Measurements from ENCODE around the gene PPP2R2B. TPM values are rescaled to one million over a fixed set of nuclear protein-coding genes. Genes with fewer than 3 reads are reported as not detected.

PPP2R2B gene

GRCh38 chr5:146533260-146533857, 345.2 kb downstream of the PPP2R2B start:
- no peak overlapping the region for H4K8ac ChIP-seq (ENCODE audit: low read depth, low read length)
- no peak overlapping the region for H3K23ac ChIP-seq (ENCODE audit: low read length)
- no peaks in the 10 kb centered on the region for H3K79me2 ChIP-seq (ENCODE audit: control insufficient read depth, insufficient read depth, low read length)
- H4K5ac ChIP-seq (ENCODE audit: low read length): no peak overlapping the region
- no peak overlapping the region for H3K18ac ChIP-seq (ENCODE audit: low read length)
- no peak overlapping the region for H2AK5ac ChIP-seq (ENCODE audit: low read length)
- no CpG with 5 or more reads among the region's 7 CpGs for WGBS (ENCODE audit: extremely low coverage, insufficient coverage, low lambda C conversion rate)
- peak; percentile 84 for DNase-seq
- no peak overlapping the region for H3K27ac ChIP-seq (ENCODE audit: low read depth, low read length)
- H3K27me3 ChIP-seq (ENCODE audit: insufficient read depth, low read length, poor library complexity): no peaks in the 10 kb centered on the region
- no peak overlapping the region for H3K56ac ChIP-seq (ENCODE audit: low read length)
- no peak overlapping the region for H3K4me2 ChIP-seq (ENCODE audit: low read length)
- no peak overlapping the region for H2BK120ac ChIP-seq (ENCODE audit: low read depth, low read length)
- no peaks in the 10 kb centered on the region for H3K36me3 ChIP-seq (ENCODE audit: control insufficient read depth, insufficient read depth, low read length)
- no peak overlapping the region for H2BK5ac ChIP-seq (ENCODE audit: low read length)
- no peak overlapping the region for H3K4ac ChIP-seq (ENCODE audit: low read depth, low read length)
- no peak overlapping the region for H3K9ac ChIP-seq (ENCODE audit: low read length)
- H2BK15ac ChIP-seq (replicated peaks; ENCODE audit: low read depth): no peak overlapping the region
- H3K79me1 ChIP-seq (ENCODE audit: low read length): no peaks in the 10 kb centered on the region
- H3K4me1 ChIP-seq (ENCODE audit: control insufficient read depth, low read depth, low read length): no peaks in the 10 kb centered on the region
- H3K4me3 ChIP-seq (ENCODE audit: low read length): no peak overlapping the region

Small RNAs within 50 kb of the gene (small RNA-seq; reads per million reads assigned to genes)
- gene RN7SL791P (ENCODE audit: insufficient read depth): not detected

Measured in mesendoderm (in vitro differentiated cells).